ENCODE results near the gene ITGA4.

GRCh38 chr2:181516992-181517391 lies 59.8 kb downstream of the ITGA4 start:
- TF ChIP-seq CTCF (IDR thresholded peaks at IDR 0.05), result no peak
- no peak for TF ChIP-seq POLR2A (IDR thresholded peaks at IDR 0.05)
